Rectal smooth muscle tissue (tissue), 1 donor: ENCODE data around the gene FSHR.

ENCODE experiments used
- H3K27ac ChIP-seq: one replicate; pipeline ENCODE4 v1.7.0; 2013; ENCODE audit warnings: low read depth, low read length, inconsistent platforms
- H3K27me3 ChIP-seq: one replicate; pipeline ENCODE4 v1.7.0; 2013; ENCODE audit warnings: low read length; ENCODE audit not compliant: control insufficient read depth, insufficient read depth
- H3K36me3 ChIP-seq: one replicate; pipeline ENCODE4 v1.7.0; 2013; ENCODE audit warnings: low read length; ENCODE audit not compliant: control insufficient read depth, insufficient read depth
- H3K4me1 ChIP-seq: one replicate; pipeline ENCODE4 v1.7.0; 2013; ENCODE audit warnings: low read length; ENCODE audit not compliant: control insufficient read depth, insufficient read depth
- H3K4me3 ChIP-seq: one replicate; pipeline ENCODE4 v1.7.0; 2013; ENCODE audit warnings: low read length
- H3K9ac ChIP-seq: one replicate; pipeline ENCODE4 v1.7.0; 2013; ENCODE audit warnings: low read length

FSHR gene

DNA sequence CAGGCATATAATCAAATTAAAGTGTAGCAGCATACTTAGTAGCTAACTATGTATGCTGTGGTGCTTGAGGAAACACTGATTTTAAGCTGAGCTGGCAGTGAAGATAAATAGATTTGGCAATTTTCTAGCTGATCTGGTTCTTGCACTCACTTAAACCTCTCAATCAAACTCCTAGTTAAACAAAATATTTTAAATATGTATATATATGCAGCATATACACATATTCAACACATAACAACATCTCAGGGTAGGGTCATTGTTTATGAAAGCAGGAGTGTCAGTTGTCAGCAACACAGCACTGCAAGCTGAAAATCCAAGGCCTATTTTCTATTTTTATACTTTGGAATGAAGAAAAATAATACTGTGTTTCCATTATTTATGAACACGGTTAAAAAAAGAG lies 10.4 kb upstream of the FSHR start:
- no peaks in the 10 kb centered on the region for H3K27me3 ChIP-seq
- H3K4me1 ChIP-seq = no peaks in the 10 kb centered on the region
- no peaks in the 10 kb centered on the region for H3K36me3 ChIP-seq
- H3K27ac ChIP-seq = no peak overlapping the region
- no peak overlapping the region for H3K4me3 ChIP-seq
- H3K9ac ChIP-seq = no peak overlapping the region

DNA sequence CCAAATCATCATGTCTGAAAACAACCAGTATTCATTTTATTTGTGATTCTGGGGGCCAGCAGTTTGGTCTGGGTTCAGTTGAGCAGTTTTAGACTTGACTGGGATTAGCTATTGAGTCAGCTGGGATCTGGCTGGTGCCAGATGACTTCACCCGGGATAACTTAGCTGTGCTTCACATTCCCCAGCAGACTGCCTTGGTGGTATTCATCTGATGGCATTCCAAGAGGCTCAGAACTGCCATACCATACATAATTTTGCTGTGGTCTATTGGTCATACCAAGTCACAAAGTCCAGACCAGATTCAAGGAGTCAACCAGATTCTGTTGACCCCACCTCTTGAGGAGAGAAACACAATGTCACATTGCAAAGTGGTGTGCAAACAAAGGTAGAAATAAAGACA lies 7.8 kb upstream of the FSHR start:
- H3K9ac ChIP-seq = no peak overlapping the region
- H3K4me1 ChIP-seq = no peaks in the 10 kb centered on the region
- H3K27ac ChIP-seq = no peak overlapping the region
- H3K4me3 ChIP-seq = no peak overlapping the region
- H3K36me3 ChIP-seq = no peaks in the 10 kb centered on the region
- no peaks in the 10 kb centered on the region for H3K27me3 ChIP-seq

GRCh38 chr2:49154891-49155290 lies 576 bp upstream of the FSHR start:
- no peak overlapping the region for H3K9ac ChIP-seq
- no peak overlapping the region for H3K27ac ChIP-seq
- no peaks in the 10 kb centered on the region for H3K27me3 ChIP-seq
- no peaks in the 10 kb centered on the region for H3K36me3 ChIP-seq
- no peak overlapping the region for H3K4me3 ChIP-seq
- H3K4me1 ChIP-seq = no peaks in the 10 kb centered on the region

DNA sequence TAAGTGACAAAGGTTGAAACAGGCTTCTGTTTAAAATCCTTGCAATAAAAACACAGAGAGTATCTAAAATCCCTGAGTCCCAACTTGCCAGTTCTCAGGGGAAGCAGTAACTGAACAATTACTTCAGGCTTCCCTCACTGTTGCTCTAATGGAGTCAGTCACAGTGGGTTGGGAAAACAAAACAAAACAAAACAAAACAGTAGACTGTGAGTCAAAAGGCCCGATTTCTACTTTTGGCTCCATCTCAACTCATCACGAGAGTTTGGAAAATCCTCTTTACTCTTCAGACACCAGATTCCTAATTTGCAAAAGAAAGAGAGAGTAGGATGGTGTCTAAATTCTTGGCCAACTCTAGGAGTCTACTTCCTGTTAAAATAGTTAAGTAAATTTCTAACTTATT lies 1.1 kb downstream of the FSHR start:
- no peaks in the 10 kb centered on the region for H3K4me1 ChIP-seq
- no peak overlapping the region for H3K9ac ChIP-seq
- H3K27me3 ChIP-seq = no peaks in the 10 kb centered on the region
- no peak overlapping the region for H3K4me3 ChIP-seq
- H3K36me3 ChIP-seq = no peaks in the 10 kb centered on the region
- no peak overlapping the region for H3K27ac ChIP-seq

- H3K27me3 ChIP-seq = no peaks in the 10 kb centered on the region
- H3K9ac ChIP-seq = no peak overlapping the region
- H3K27ac ChIP-seq = no peak overlapping the region
- no peaks in the 10 kb centered on the region for H3K36me3 ChIP-seq
- no peaks in the 10 kb centered on the region for H3K4me1 ChIP-seq
- no peak overlapping the region for H3K4me3 ChIP-seq
Measured at GRCh38 chr2:49152824-49153223, 1.5 kb downstream of the FSHR start.

DNA sequence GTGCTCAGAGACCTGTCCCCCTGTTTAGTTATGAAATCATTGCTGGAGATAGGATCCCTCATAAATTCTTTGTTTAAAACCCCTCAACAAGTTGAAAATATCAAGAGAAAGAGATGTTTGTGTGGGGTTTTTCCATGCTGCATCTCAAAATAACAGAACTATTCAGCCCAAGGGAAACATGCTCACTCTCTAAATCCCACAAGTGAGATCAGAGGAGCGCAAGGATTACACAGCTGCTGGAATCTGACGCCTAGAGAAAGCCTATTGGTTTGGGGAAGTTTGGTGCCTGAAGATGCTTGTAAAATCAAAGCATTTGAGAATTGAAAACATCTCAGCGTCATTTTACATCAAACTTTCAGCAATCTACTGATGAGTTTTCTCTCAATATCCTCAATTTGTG lies 7.9 kb downstream of the FSHR start:
- Histone ChIP-seq H3K27me3 (no peaks in the 10 kb centered on the region), H3K9ac (no peak overlapping the region), H3K4me1 (no peaks in the 10 kb centered on the region), H3K27ac (no peak overlapping the region), H3K4me3 (no peak overlapping the region), H3K36me3 (no peaks in the 10 kb centered on the region)

- Histone ChIP-seq H3K9ac (no peak overlapping the region), H3K36me3 (no peaks in the 10 kb centered on the region), H3K4me1 (no peaks in the 10 kb centered on the region), H3K27me3 (no peaks in the 10 kb centered on the region), H3K27ac (no peak overlapping the region), H3K4me3 (no peak overlapping the region)
Measured at GRCh38 chr2:49131801-49132200, 22.5 kb downstream of the FSHR start.

GRCh38 chr2:49129034-49129433 lies 25.3 kb downstream of the FSHR start:
- H3K4me1 ChIP-seq = no peaks in the 10 kb centered on the region
- no peak overlapping the region for H3K27ac ChIP-seq
- H3K9ac ChIP-seq = no peak overlapping the region
- H3K27me3 ChIP-seq = no peaks in the 10 kb centered on the region
- no peak overlapping the region for H3K4me3 ChIP-seq
- no peaks in the 10 kb centered on the region for H3K36me3 ChIP-seq

- no peaks in the 10 kb centered on the region for H3K36me3 ChIP-seq
- no peaks in the 10 kb centered on the region for H3K27me3 ChIP-seq
- no peaks in the 10 kb centered on the region for H3K4me1 ChIP-seq
- H3K9ac ChIP-seq = no peak overlapping the region
- no peak overlapping the region for H3K27ac ChIP-seq
- H3K4me3 ChIP-seq = no peak overlapping the region
Measured at GRCh38 chr2:49123600-49123999, 30.7 kb downstream of the FSHR start.

GRCh38 chr2:49122107-49122506 lies 32.2 kb downstream of the FSHR start:
- Histone ChIP-seq H3K36me3 (no peaks in the 10 kb centered on the region), H3K4me3 (no peak overlapping the region), H3K27ac (no peak overlapping the region), H3K9ac (no peak overlapping the region), H3K4me1 (no peaks in the 10 kb centered on the region), H3K27me3 (no peaks in the 10 kb centered on the region)

GRCh38 chr2:49113046-49113445 lies 41.3 kb downstream of the FSHR start:
- H3K36me3 ChIP-seq = no peaks in the 10 kb centered on the region
- no peak overlapping the region for H3K4me3 ChIP-seq
- no peak overlapping the region for H3K27ac ChIP-seq
- no peaks in the 10 kb centered on the region for H3K4me1 ChIP-seq
- H3K9ac ChIP-seq = no peak overlapping the region
- H3K27me3 ChIP-seq = no peaks in the 10 kb centered on the region

GRCh38 chr2:49111456-49111855 lies 42.9 kb downstream of the FSHR start:
- Histone ChIP-seq H3K4me3 (no peak overlapping the region), H3K36me3 (no peaks in the 10 kb centered on the region), H3K27ac (no peak overlapping the region)

DNA sequence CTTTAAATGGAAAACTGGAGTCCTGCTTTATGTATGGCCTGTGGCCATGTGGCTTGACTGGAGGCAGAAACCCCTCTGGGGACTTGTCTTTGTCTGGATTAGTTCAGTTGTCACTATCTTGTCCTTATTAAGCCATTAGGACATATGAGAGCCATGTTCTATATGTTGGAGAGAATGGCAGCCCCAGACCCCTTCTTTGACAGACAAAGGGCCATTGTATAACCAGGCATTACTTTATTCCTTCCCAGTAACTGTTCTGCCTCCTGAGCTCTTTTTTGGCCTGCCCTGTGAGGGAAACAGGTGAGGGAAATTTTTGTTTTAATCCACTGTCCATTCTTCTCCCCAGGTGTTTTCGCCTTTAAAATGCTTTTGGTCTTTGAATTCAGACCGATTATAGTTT lies 43.3 kb downstream of the FSHR start:
- Histone ChIP-seq H3K9ac (no peak overlapping the region), H3K4me1 (no peaks in the 10 kb centered on the region), H3K4me3 (no peak overlapping the region), H3K27me3 (no peaks in the 10 kb centered on the region), H3K36me3 (no peaks in the 10 kb centered on the region), H3K27ac (no peak overlapping the region)

More at GRCh38 chr2:49111456-49111855, 42.9 kb downstream of the FSHR start:
- Histone ChIP-seq H3K9ac (no peak overlapping the region), H3K27me3 (no peaks in the 10 kb centered on the region), H3K4me1 (no peaks in the 10 kb centered on the region)

DNA sequence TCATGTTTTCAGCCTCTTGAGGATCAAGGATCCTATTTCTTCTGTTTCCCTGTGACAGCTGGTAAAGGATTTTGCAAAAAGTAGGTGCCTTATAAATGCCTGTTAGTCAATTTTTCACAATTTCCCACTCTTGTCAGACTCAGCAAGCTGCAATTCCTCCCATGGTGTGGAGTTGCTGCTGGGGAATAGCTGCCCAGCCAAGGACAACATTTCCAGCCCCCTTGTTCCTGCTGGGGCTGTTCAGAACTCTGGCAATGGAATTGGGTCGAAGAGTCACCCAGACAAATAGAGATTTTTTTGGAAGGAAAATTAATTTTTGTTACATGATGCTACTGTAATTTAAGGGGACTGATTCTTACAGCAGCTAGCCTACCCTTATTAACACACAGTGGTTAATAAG lies 43.7 kb downstream of the FSHR start:
- Histone ChIP-seq H3K27me3 (no peaks in the 10 kb centered on the region), H3K4me1 (no peaks in the 10 kb centered on the region), H3K9ac (no peak overlapping the region), H3K36me3 (no peaks in the 10 kb centered on the region), H3K4me3 (no peak overlapping the region), H3K27ac (no peak overlapping the region)
